CD14-positive monocyte (primary cell): ENCODE results near the gene PRDX5. TPM values are rescaled to one million over a fixed set of nuclear protein-coding genes. Genes with fewer than 3 reads are reported as not detected.
A peak's percentile ranks its signal among the peaks of the same experiment; 100 is the strongest.
"Not testable (repeated sequence)": the region's sequence is repeated elsewhere in the genome, so short reads cannot be mapped to it uniquely, and the experiment has no call there.

Experiments
- DNase-seq, 3 donors: peaks; one replicate each; pipeline ENCODE4 v3.0.0-alpha.2; 2011 to 2022
- H2AFZ ChIP-seq: 2 replicates; pipeline ENCODE4 v1.6.0; 2012; ENCODE audit warnings: mild to moderate bottlenecking, low read depth, low read length, inconsistent platforms; ENCODE audit not compliant: insufficient read depth, poor library complexity, severe bottlenecking
- H3K27ac ChIP-seq, 2 donors: 1 replicate in 1 of 2; 2 replicates in 1 of 2; pipeline ENCODE4 v1.5.1; 2012 to 2013; ENCODE audit warnings: low read length in 2 of 2, control low read depth in 1 of 2, inconsistent platforms in 1 of 2, low read depth in 1 of 2, mild to moderate bottlenecking in 1 of 2
- H3K27me3 ChIP-seq, 2 donors: one replicate each; pipeline versions ENCODE4 v1.6.0 to v1.6.1; 2011 to 2013; ENCODE audit warnings: low read length in 2 of 2; ENCODE audit not compliant: control insufficient read depth in 2 of 2, insufficient read depth in 2 of 2
- H3K36me3 ChIP-seq, 2 donors: replicated peaks in 1 of 2; 1 replicate in 1 of 2; 2 replicates in 1 of 2; pipeline versions ENCODE4 v1.5.1 to v1.6.1; 2012 to 2013; ENCODE audit warnings: low read length in 2 of 2, control low read depth in 1 of 2, inconsistent platforms in 1 of 2, mild to moderate bottlenecking in 1 of 2; ENCODE audit not compliant: insufficient read depth in 2 of 2, control insufficient read depth in 1 of 2
- H3K4me1 ChIP-seq, 2 donors: 1 replicate in 1 of 2; 2 replicates in 1 of 2; pipeline versions ENCODE4 v1.5.1 to v1.6.1; 2012 to 2013; ENCODE audit warnings: low read length in 2 of 2, control low read depth in 1 of 2, inconsistent platforms in 1 of 2, mild to moderate bottlenecking in 1 of 2, moderate library complexity in 1 of 2; ENCODE audit not compliant: insufficient read depth in 2 of 2, control insufficient read depth in 1 of 2
- H3K4me2 ChIP-seq: replicated peaks from 2 replicates; pipeline ENCODE3; 2012; ENCODE audit warnings: low read length, moderate library complexity, mild to moderate bottlenecking; ENCODE audit not compliant: poor library complexity, severe bottlenecking; ENCODE audit errors: extremely low read depth
- H3K4me3 ChIP-seq, 3 experiments: fragments of 200-600 bp in 1 of 3; sonication (generic) in 1 of 3; replicated peaks in 1 of 3; 1 replicate in 2 of 3; 2 replicates in 1 of 3; pipeline ENCODE4 v1.5.1; 2011 to 2013; ENCODE audit warnings: low read length in 3 of 3, mild to moderate bottlenecking in 3 of 3, control low read depth in 2 of 3, low read depth in 2 of 3, inconsistent platforms in 1 of 3, moderate library complexity in 1 of 3
- H3K79me2 ChIP-seq: 2 replicates; pipeline ENCODE4 v1.6.0; 2012; ENCODE audit warnings: mild to moderate bottlenecking, control low read depth, inconsistent platforms, low read length, moderate library complexity; ENCODE audit not compliant: insufficient read depth
- H3K9ac ChIP-seq: 2 replicates; pipeline ENCODE4 v1.6.0; 2017; ENCODE audit warnings: low read length, mild to moderate bottlenecking; ENCODE audit not compliant: insufficient read depth, poor library complexity, severe bottlenecking
- H3K9me3 ChIP-seq, 2 donors: replicated peaks in 1 of 2; 1 replicate in 1 of 2; 2 replicates in 1 of 2; pipeline versions ENCODE4 v1.5.1 to v1.6.1; 2012 to 2013; ENCODE audit warnings: low read length in 2 of 2, control low read depth in 1 of 2; ENCODE audit not compliant: control insufficient read depth in 1 of 2, insufficient read depth in 1 of 2
- H4K20me1 ChIP-seq: 2 replicates; pipeline ENCODE4 v1.6.0; 2012; ENCODE audit warnings: mild to moderate bottlenecking, low read length, control low read depth, moderate library complexity; ENCODE audit not compliant: insufficient read depth
- H3K27ac Mint-ChIP-seq, 7 donors: one replicate each; pipeline ENCODE4 v1.8.0; 2020; ENCODE audit warnings: mild to moderate bottlenecking in 7 of 7, mixed read lengths in 7 of 7, moderate library complexity in 6 of 7, inconsistent platforms in 2 of 7
- H3K27me3 Mint-ChIP-seq, 3 donors: one replicate each; pipeline ENCODE4 v1.8.0; 2021 to 2022; ENCODE audit warnings: low read depth in 3 of 3, mild to moderate bottlenecking in 3 of 3, mixed read lengths in 3 of 3, moderate library complexity in 3 of 3, inconsistent platforms in 1 of 3
- H3K36me3 Mint-ChIP-seq, 2 donors: one replicate each; pipeline ENCODE4 v1.8.0; 2020; ENCODE audit warnings: mixed read lengths in 2 of 2, inconsistent platforms in 1 of 2, mild to moderate bottlenecking in 1 of 2
- H3K4me1 Mint-ChIP-seq: one replicate; pipeline ENCODE4 v1.8.0; 2020; ENCODE audit warnings: mild to moderate bottlenecking, mixed read lengths
- H3K4me3 Mint-ChIP-seq, 2 donors: one replicate each; pipeline ENCODE4 v1.8.0; 2020; ENCODE audit warnings: mild to moderate bottlenecking in 2 of 2, mixed read lengths in 2 of 2, moderate library complexity in 1 of 2
- H3K9me3 Mint-ChIP-seq, 7 donors: one replicate each; pipeline ENCODE4 v1.8.0; 2020 to 2022; ENCODE audit warnings: mixed read lengths in 7 of 7, mild to moderate bottlenecking in 6 of 7, moderate library complexity in 6 of 7, inconsistent platforms in 2 of 7
- WGBS: methylation state at CpG from one replicate; pipeline ENCODE4 v1.1.5; 2013; ENCODE audit warnings: missing lambda C conversion rate; ENCODE audit not compliant: insufficient coverage; 5-methylcytosine and 5-hydroxymethylcytosine counted together
- intact Hi-C, 2 donors: fragments of 100-400 bp; cut with micrococcal nuclease; formaldehyde crosslinking; loops; one replicate each; pipeline versions ENCODE4 v1.15.0 to v1.15.1; 2023
- polyA plus RNA-seq, 3 donors: library from polyadenylated mRNA; depleted of rRNA in 1 of 3; unstranded in 2 of 3; stranded (reverse) in 1 of 3; fragments of 300-500 nt in 2 of 3; fragments of >200 nt in 1 of 3; fragmentation: Illumina TruSeq in 2 of 3; gene quantifications; 1 replicate in 2 of 3; 2 replicates in 1 of 3; pipeline ENCODE4 v1.2.3, GENCODE V29; 2012 to 2021
- TF ChIP-seq, protein P1 (sequence below): fragments of 200-600 bp; IDR thresholded peaks from one replicate; pipeline ENCODE4 v1.8.0; 2022; ENCODE audit warnings: antibody characterized with exemption, mild to moderate bottlenecking

The PRDX5 gene
- polyA plus RNA-seq, 3 donors = 136 to 318 (median 286) TPM

DNA sequence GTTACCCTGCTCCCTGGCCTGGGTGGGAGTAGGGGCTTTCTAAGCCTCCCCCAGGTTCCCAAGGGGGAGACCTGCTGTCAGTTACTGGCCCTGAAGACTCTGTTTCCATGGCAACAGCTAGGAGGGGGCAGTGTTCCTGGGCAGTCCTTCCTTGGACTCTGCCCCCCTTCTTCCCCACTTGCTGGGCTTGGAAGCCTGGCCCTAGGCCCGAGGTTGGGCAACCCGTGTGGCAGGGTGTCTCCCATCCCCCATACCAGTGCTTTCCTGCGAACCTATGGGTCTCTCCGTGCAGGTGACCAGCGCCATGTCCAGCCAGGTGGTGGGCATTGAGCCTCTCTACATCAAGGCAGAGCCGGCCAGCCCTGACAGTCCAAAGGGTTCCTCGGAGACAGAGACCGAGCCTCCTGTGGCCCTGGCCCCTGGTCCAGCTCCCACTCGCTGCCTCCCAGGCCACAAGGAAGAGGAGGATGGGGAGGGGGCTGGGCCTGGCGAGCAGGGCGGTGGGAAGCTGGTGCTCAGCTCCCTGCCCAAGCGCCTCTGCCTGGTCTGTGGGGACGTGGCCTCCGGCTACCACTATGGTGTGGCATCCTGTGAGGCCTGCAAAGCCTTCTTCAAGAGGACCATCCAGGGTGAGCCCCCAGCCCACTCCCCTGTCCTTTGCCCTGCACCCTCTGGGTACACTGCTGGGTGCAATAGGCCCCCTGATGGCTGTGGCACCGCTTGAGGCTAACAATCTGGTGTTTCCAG lies 10.9 kb upstream of the PRDX5 start:
- no peak overlapping the region for H2AFZ ChIP-seq
- no peak for DNase-seq
- H3K4me1 Mint-ChIP-seq = peaks cover 35% of the 10 kb centered on the region
- 74% methylated on average over 12 of the region's 15 CpGs for WGBS
- peaks cover 12 to 32% of the 10 kb centered on the region in 2 donors for H3K36me3 Mint-ChIP-seq
- no peaks in the 10 kb centered on the region for H3K9me3 ChIP-seq
- no peaks in the 10 kb centered on the region for H3K27me3 ChIP-seq
- H3K36me3 ChIP-seq = peaks cover 9 to 22% of the 10 kb centered on the region in 2 donors
- H3K27ac Mint-ChIP-seq = peak overlapping the region in 6 of 7 donors; percentile 50 to 97 (median 94)
- peaks cover 54% of the 10 kb centered on the region for H3K79me2 ChIP-seq
- peaks cover 4 to 5% (median 5%) of the 10 kb centered on the region in 3 donors for H3K27me3 Mint-ChIP-seq
- peak overlapping the region; percentile 46 to 91 (median 90) for H3K4me3 ChIP-seq
- TF ChIP-seq, protein P1, sequence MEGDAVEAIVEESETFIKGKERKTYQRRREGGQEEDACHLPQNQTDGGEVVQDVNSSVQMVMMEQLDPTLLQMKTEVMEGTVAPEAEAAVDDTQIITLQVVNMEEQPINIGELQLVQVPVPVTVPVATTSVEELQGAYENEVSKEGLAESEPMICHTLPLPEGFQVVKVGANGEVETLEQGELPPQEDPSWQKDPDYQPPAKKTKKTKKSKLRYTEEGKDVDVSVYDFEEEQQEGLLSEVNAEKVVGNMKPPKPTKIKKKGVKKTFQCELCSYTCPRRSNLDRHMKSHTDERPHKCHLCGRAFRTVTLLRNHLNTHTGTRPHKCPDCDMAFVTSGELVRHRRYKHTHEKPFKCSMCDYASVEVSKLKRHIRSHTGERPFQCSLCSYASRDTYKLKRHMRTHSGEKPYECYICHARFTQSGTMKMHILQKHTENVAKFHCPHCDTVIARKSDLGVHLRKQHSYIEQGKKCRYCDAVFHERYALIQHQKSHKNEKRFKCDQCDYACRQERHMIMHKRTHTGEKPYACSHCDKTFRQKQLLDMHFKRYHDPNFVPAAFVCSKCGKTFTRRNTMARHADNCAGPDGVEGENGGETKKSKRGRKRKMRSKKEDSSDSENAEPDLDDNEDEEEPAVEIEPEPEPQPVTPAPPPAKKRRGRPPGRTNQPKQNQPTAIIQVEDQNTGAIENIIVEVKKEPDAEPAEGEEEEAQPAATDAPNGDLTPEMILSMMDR = no peak
- peak overlapping the region; percentile 78 to 80 for H3K27ac ChIP-seq
- no peaks in the 10 kb centered on the region for H3K9me3 Mint-ChIP-seq
- H3K4me3 Mint-ChIP-seq = peak overlapping the region; percentile 96 to 97
- peaks cover 26 to 30% of the 10 kb centered on the region in 2 donors for H3K4me1 ChIP-seq
- H3K4me2 ChIP-seq = peak overlapping the region; percentile 97
- H3K9ac ChIP-seq = no peak overlapping the region
- peaks cover 49% of the 10 kb centered on the region for H4K20me1 ChIP-seq
- intact Hi-C loops = loop anchor here in 1 of 2 donors (5.0 kb wide), 1 partner anchor 35 kb away; the partner anchor contains the start of gene CCDC88B

DNA sequence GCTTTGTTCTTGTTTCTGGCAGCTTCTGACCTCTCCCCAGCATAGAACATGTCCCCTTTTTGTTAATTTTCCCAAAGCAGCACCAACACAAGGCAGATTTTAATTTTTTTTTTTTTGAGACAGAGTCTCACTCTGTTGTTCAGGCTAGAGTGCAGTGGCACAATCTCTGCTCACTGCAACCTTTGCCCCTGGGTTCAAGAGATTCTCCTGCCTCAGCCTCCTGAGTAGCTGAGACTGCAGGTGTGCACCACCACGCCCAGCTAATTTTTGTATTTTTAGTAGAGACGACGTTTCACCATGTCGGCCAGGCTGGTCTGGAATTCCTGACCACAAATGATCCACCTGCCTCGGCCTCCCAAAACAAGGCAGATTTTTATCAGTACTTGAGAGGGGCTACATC lies 10.1 kb upstream of the PRDX5 start:
- peaks cover 56% of the 10 kb centered on the region for H4K20me1 ChIP-seq
- H3K27me3 ChIP-seq, H3K4me3 ChIP-seq, H3K27ac ChIP-seq, H3K9me3 ChIP-seq, H3K27me3 Mint-ChIP-seq, H3K9me3 Mint-ChIP-seq, H3K4me2 ChIP-seq, H3K9ac ChIP-seq, H3K4me3 Mint-ChIP-seq, DNase-seq, H2AFZ ChIP-seq: not testable (repeated sequence)
- peaks cover 61% of the 10 kb centered on the region for H3K79me2 ChIP-seq
- Mint-ChIP-seq H3K27ac (peak overlapping the region in 3 of 7 donors; percentile 1 to 63 (median 50)), H3K36me3 (peaks cover 18 to 40% of the 10 kb centered on the region in 2 donors), H3K4me1 (peaks cover 36% of the 10 kb centered on the region)
- intact Hi-C loops = loop anchor here in 1 of 2 donors (5.0 kb wide), 1 partner anchor 35 kb away; the partner anchor contains the start of gene CCDC88B
- H3K4me1 ChIP-seq = peaks cover 26 to 30% of the 10 kb centered on the region in 2 donors
- WGBS = 93% methylated on average over 3 of the region's 5 CpGs
- peaks cover 14 to 27% of the 10 kb centered on the region in 2 donors for H3K36me3 ChIP-seq
